Measurements from ENCODE around the gene RAB31.
A peak's percentile ranks its signal among the peaks of the same experiment; 100 is the strongest.
"Not testable (repeated sequence)": the region's sequence is repeated elsewhere in the genome, so short reads cannot be mapped to it uniquely, and the experiment has no call there.

Gene RAB31

DNA sequence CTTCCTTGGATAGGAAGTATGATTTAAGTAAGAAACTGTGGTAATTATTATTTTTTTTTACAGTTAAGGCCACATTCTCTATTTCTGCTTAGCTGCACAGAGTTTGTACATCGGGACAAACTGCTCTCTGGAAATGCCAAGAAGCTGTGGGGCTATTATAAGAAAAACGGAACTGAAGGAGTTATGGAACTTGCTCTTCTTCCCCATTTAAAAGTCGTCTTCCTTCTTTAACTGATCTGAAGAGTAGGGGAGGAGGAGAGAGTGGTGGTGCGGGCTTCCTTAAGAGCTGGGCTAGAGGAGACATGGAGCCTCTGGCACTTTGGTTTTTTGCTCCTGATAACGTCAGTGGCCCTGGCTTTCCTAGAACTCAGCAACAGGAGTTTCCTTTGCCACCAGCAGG is 54.4 kb downstream of the RAB31 start:
- DNase-seq = peak; percentile 100

DNA sequence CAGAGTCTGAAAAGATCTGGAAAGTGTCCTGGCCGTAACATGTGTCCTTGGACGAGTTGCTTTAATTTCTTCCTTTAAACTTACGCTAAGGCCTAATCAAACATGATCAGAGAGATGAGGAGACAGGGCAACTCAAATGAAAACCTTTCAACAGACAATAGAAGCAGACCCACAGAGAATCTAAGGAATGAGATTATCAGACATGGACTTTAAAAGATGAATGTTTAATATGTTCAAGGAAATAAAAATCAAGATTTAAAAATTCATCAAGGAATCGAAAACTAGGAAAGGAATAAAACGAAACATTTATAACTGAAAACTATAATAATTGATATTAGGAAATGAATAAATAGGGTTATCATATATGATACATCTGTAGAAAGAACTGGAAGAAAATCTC is 55.1 kb downstream of the RAB31 start:
- no peak for DNase-seq

DNA sequence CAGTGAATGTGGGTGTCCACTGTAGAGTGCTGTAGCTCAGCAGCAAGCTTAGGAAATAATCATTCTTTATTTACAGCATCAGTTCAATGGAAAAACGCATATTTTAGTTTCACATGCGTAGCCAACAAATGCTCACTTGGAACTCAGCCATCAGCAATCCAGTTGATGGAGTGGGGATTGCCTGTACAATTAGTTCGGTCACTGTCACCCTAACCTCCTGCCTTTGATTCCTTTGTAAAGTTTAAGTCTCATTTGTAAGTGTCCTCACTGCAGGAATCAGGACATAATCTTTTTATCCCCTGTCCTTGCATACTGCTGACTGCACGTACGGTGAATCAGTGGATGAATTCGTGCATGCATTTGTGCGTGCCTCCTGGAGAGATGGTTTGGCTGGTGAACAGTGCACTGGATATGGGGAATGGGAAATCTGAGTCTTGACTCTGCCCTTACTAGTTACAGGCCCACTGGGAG is 55.9 kb downstream of the RAB31 start:
- DNase-seq = no peak

DNA sequence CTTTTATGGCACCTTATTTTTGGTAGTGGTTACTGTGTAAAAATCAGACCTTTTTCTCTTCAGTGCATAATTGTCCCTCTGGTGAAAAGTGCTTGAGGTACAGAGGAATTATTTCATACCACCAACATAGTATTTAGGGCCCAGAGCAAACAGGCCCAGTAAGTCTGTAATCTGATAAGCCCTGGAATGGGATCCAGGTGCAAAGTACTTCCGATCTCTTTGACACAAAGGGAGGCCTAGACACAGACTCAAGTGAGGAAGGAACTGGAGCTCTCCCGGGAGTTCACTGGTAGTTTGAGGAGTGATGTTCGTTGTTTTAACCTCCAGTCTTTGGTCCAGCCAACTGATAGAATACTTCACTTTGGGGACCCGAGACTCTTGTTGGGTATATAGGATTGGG is 57.4 kb downstream of the RAB31 start:
- peak; percentile 64 for DNase-seq

DNA sequence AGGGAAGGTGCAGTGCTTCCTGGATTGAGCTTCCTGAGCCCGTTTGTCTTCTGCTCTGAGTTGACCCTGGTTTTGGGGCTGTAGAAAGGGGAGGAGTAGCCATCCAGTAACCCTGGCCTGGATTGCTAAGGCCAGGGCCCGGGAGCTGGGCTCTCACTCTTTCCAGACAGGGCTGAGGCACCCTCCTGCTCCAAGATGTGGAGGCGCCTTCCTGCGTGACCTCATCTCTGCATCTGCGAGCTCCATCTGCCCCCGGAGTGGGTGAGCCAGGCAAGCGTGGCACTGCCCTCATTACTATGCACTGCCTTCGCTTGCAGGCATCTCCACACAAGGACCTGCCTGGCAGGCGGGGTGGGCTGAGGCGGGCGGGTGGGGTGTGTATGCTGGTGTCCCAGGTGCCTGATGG is 58.0 kb downstream of the RAB31 start:
- DNase-seq = peak; percentile 77

DNA sequence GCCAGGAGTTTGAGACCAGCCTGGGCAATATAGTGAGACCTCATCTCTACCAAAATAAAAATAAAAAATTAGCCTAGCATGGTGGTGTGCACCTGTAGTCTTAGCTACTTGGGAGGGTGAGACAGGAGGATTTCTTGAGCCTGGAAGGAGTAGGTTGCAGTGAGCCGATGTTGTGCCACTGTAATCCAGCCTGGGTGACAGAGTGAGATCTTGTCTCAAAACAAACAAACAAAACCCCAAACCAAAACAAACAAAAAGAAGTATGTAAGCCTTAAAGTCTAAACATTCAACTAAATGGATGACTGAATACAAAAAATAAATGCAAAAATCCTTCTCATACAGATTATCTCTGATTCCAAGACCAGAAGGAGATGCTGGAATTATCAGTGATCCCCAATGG is 58.6 kb downstream of the RAB31 start:
- DNase-seq = no peak

DNA sequence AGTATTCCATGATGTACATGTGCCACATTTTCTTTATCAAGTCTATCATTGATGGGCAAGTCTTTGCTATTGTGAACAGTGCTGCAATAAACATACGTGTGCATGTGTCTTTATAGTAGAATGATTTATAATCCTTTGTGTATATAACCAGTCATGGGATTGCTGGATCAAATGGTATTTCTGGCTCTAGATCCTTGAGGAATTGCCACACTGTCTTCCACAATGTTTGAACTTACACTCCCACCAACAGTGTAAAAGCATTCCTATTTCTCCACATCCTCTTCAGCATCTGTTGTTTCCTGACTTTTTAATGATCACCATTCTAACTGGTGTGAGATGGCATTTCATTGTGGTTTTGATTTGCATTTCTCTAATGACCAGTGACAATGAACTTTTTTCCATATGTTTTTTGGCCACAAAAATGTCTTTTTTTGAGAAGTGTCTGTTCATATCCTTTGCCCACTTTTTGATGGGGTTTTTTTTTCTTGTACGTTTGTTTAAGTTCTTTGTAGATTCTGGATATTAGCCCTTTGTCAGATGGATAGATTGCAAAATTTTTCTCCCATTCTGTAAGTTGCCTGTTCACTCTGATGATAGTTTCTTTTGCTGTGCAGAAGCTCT is 60.1 kb downstream of the RAB31 start:
- not testable (repeated sequence) for DNase-seq

DNA sequence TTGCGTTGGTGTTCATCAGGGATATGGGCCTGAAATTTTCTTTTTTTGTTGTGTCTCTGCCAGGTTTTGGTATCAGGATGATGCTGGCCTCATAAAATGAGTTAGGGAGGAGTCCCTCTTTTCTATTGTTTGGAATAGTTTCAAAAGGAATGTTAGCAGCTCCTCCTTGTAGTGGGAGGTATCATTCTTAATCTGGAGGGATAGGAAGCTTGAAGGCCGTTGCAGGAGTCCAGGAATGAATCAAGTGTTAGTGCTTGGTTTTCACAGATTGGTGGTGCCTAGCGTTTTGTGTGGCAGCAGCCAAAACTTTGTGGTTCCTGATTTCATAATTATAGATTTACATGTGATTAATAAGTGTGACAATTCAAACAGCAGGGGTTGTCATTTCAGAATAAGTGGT is 62.0 kb downstream of the RAB31 start:
- DNase-seq = not testable (repeated sequence)

DNA sequence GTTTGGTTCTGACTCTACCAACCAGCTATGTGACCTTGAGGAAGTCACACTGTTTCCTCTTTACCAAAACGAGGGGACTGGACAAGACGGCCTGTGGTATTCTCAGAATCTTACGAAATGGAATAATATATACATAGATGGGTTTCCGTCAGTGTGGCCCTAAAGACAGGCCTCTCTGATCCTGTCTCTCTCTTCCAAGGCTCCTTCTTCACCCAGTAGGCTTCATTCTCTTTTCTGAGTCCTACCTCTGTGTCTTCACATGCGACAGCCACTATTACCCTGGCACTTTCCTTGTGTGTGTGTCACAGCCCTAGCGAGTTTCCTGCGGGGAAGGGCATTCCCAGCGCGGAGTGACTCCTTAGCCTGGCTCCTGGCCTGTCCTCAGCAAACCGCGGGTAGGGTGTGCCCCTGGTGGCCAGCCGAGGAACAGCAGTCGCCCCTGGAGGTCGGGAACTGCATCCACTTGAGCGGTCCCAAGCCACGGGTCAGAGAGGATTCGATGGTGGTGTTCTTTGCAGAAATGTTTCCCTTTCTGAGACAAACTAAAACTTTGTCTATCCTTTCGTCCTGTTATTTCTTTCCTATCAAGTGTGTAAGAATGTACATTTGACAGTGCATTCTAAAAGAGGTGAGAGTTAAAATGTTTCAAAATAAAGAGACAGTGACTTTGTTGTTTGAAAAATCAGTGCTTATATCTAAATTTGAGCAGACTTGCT is 63.3 kb downstream of the RAB31 start:
- DNase-seq = peak; percentile 79

DNA sequence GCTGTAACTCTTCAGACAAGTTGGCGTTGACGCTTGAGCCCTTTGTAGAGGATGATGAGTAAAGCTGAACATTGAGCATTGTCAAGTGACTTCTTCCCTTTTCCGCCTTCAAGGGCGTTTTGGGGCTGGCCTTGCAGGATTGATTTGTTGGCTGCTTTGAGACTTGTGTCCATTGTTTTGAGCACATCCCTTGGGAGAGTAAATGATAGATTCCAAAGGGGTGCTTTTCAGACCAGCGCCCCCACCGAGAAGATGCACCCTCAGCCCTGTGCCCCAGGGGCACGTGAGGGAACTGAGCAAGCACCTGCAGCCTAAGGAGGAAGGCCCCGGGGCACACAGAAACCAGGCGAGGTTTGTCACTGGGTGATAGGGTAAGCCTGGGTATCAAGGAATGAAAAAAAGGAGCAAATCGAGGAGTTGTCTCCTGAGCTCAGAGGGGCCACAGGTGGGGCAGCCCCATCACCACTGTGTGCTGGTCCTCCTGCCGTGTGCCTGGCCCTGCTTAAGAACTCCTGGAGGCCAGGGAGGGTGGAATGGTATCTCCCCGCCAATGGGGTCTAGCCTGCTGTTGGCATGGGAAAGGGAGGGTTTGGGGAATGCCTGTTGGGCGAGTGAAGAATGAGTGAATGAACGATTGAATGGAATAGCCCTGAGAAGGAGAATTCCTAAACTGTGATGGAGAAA is 64.0 kb downstream of the RAB31 start:
- no peak for DNase-seq

DNA sequence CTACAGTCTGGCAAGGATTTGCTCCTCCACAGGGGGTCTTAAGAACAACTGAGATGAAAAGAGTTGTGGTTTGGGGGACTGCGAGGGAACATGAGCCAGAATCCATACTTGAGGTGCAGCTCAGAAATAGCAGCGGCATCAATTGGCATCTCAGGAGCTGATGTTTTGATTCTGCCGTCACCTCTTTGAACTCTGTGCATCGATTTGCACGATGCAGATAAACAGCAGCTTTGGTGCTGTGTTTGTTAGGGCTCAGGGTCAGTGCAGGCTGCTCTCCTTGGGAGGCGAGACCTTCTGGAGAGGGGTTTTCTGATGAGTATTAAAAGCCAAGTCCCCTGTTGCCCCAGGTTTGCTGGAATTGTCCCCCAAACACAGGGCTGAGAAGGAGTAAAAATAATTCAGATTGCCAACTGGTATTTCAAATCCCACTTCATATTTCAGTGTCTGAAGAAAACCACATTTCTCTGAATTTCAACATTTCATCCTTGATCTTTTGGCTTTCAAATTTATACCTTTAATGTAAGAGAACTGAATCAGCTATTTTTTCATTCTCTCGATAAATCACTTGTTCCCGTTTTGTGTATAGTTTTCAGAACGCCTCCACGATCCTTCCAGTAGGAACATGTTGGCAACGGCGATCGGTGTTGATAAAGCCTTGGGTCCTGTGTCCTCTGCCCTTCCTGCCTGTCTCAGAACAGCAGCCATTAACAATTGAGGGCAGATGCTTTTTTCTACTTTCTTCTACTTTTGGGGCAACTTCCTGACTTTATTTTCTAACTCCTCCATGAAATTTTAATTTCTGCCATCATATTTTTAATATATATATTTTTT is 65.0 kb downstream of the RAB31 start:
- no peak for DNase-seq

DNA sequence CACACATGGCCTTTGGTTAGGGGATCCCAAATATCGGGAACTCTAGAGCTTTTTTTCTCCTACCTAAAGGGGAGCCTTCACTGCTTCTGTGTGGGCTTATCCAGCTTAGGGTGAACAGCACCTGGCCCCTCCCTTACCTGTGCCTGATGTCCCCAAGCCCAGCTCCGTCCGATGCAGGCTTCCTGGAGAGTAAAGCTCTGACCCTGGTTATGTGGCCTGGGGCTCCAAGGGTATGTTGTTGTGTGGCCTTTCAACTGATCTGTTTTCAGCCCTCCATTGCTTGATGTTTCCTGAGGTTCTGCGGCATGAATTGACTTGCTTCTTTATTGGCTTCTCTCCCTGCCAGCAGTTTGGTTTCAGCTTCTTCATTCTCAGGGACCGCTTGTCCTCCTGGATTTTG is 66.0 kb downstream of the RAB31 start:
- no peak for DNase-seq

DNA sequence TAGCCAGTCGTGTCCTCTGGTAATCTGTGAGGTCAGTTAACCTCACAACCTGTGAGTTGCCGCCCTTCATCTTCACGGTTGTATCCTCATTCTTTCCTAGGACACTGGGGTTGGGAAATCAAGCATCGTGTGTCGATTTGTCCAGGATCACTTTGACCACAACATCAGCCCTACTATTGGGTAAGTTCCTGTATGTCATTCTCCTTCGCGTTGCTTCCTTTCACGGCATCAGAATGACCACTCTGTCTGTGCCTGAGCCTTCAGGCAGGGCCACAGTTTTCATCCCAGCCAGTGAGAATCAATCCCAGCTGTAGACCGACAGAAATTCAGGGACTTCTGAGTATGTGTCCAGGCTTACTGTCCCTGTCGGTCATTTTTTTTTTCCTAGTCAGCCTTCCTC is 67.1 kb downstream of the RAB31 start:
- peak; percentile 82 for DNase-seq

DNA sequence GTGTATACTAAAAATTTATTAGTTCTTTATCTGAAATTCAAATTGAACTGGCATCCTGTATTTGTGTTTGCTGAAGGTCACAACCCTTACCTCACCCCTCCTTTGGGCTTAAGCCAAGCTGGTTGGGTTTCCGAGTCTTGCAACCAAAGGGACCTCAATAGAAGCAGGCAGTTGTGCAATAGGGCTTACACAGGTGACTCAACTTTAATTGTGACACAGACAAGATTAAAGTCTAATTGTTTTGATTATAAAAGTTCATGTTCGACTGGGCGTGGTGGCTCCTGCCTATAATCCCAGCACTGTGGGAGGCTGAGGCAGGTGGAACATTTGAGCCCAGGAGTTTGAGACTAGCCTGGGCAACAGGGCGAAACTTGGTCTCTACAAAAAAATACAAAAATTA is 71.5 kb downstream of the RAB31 start:
- peak; percentile 72 for DNase-seq

DNA sequence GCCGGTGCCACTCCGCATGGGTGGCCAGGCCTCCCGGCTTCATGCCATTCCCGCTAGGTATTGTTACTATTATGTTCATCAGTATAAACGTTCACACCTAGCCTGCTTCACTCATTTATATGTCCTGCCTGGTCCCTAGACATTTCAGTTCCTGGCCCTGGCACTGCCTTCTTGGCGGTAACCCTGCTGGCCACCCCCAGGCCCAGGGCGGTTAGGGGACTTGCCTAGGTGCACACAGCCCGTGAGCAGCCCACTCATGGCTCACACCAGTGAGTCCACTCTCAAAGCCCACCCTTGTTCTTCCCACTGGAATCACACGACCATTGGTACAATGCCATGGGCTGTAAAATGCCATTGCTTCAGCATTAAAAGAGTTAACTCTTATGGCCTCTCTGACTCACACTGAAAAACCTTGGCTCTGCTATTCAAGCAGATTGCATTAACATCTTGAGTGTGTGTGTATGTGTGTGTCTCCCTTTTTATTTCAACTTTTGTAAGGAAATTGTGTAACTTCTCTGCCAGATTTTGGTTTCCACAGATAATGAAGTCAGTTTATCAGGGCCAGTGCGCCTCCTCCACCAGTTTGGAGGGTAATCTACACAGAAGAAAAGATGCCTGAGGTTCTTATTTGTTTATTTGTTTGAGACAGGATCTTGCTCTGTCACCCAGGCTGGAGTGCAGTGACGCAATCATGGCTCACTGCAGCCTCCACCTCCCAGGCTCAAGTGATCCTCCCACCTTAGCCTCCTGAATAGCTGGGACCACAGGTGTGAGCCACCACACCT is 74.2 kb downstream of the RAB31 start:
- peak; percentile 100 for DNase-seq

DNA sequence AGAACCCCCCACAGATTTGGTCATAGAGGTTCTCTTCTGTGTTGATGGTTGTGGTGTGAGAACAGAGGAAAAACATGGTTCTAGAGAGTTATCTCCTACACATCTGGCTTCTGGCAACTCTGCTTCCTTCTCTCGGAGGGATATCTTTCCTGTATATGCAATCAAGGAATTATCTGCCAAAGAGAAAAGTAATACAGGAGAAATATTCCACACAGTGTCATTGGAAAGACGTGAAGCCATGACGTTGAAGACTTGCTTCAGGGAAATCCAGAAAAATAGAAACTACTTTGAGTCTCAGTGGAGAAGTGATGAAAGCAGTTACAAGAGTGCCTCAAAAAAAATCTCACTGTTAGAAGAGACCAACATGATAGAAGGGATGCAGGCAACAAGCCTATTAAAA is 78.5 kb downstream of the RAB31 start:
- no peak for DNase-seq

DNA sequence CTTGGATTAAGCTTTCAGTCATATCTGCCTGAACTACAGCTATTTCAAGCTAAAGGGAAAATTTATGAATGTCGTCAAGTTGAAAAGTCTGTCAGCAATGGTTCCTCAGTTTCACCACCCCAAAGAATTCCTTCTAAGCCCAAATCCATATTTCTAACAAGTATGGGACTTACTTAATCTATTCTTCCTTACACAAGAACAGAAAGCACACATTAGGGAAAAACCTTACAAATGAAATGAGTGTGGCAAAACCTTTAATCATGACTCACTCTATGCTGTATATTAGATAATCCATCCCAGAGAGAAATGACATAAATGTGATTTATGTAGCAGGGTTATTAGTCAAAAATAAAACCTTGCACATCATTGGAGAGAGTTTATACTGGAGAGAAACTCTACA is 78.9 kb downstream of the RAB31 start:
- DNase-seq = no peak

DNA sequence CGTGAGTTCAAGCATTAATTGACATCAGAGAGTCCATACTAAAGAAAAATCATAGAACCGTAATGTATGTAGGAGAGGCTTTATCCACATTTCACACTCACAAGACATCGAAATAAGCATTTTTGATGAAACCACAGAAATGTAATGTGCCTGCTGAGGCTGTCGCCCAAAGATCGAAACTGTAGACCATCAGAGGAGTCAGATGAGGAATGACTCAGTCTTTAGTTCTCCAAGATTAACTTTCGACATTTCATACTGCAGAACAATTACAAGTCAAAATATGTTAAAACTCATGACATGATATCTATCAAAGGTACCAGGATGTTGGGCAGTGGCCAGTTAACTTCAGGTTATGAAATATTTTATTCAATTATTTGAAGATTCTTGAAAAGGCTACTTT is 79.6 kb downstream of the RAB31 start:
- no peak for DNase-seq

DNA sequence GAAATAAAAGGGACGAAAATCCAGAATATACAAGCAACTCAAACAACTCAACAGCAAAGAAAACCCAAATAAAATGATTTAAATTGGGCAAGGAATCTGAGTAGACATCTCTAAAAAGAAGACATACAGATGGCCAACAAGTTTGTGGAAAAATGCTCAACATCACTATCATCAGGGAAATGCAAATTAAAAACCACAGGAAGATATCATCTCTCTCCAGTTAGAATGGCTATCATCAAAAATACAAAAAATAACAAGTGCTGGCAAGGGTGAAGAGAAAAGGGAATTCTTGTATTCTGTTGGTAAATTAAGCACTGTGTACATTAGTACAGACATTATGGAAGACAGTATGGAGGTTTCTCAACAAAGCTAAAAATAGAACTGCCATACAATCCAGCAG is 80.0 kb downstream of the RAB31 start:
- DNase-seq = no peak

DNA sequence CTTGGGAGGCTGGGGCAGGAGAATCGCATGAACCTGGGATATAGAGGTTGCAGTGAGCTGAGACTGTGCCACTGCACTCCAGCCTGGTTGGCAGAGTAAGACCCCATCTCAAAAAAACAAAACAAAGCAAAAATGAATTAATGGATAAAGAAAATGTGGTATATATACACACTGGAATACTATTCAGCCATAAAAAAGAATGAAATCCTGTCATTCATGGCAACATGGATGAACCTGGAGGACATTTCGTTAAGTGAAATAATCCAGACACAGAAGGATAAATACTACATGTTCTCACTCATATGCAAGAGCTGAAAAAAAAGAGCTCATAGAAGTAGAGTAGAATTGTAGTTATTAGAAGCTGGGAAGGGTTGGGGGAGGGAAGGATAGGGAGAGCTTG is 80.8 kb downstream of the RAB31 start:
- DNase-seq = no peak

DNA sequence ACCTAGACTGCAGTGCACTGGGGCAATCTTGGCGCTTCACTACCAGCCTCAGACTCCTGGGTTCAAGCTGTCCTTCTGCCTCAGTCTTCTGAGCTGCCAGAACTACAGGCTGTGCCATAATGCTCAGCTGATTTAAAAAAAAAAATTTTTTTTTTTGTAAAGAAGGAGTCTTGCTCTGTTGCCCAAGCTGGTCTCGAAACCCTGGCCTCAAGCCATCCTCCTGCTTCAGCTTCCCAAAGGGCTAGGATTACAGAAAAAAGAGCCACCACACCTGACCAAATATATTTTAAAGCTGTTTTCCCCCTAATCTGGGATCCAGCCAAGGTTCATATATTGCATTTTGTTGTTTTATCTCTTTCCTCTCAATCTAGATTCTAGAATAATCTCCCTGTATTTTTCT is 82.2 kb downstream of the RAB31 start:
- no peak for DNase-seq

DNA sequence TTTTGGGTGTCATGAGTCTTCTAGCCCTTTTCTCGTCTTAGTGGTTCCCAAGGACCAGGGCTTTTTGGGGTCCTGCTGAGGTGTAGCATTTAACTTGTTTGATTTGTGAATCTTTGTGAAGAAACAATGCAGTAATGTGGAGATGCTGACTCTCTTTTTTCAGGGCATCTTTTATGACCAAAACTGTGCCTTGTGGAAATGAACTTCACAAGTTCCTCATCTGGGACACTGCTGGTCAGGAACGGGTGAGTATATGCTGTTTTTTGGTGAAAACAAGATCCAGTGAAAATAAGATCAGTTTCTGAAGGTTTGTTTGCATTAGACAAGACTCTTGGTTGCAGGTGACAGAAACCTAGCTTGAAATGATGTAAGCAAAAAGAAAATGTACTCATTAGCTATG is 83.9 kb downstream of the RAB31 start:
- no peak for DNase-seq
